Naive thymus-derived CD8-positive, alpha-beta T cell (primary cell): Measurements from ENCODE around the gene FIGN. TPM values are rescaled to one million over a fixed set of nuclear protein-coding genes. Genes with fewer than 3 reads are reported as not detected.

Source experiments
- ATAC-seq, 2 donors: fragments of 150-1000 bp; cut with Tn5 transposase in 1 of 2; sonication (Bioruptor Pico), chemical (Tn5 transposase) in 1 of 2; 1 replicate in 1 of 2; 2 replicates in 1 of 2; pipeline ENCODE4 v1.10.0; 2021; ENCODE audit warnings: mild to moderate bottlenecking in 2 of 2, moderate library complexity in 2 of 2
- POLR2A ChIA-PET: fragments of 350-600 bp; sonication (Branson Sonifier 250); formaldehyde crosslinking; loops from one replicate; lab custom pipeline; 2021; ENCODE audit warnings: antibody characterized with exemption; lab: Charles Lee
- DNase-seq, 10 donors: peaks; one replicate each; pipeline versions ENCODE4 v3.0.0 to v3.0.0-alpha.2; 2020 to 2022
- H3K27ac Mint-ChIP-seq, 10 donors: one replicate each; pipeline ENCODE4 v1.8.0; 2020 to 2022; ENCODE audit warnings: mild to moderate bottlenecking in 10 of 10, mixed read lengths in 10 of 10, moderate library complexity in 4 of 10, inconsistent platforms in 1 of 10
- H3K27me3 Mint-ChIP-seq, 5 donors: one replicate each; pipeline ENCODE4 v1.8.0; 2021 to 2022; ENCODE audit warnings: mixed read lengths in 5 of 5
- H3K36me3 Mint-ChIP-seq, 3 donors: one replicate each; pipeline ENCODE4 v1.8.0; 2020 to 2022; ENCODE audit warnings: mixed read lengths in 3 of 3, mild to moderate bottlenecking in 2 of 3, inconsistent platforms in 1 of 3
- H3K4me1 Mint-ChIP-seq, 4 donors: one replicate each; pipeline ENCODE4 v1.8.0; 2021 to 2022; ENCODE audit warnings: mixed read lengths in 4 of 4
- H3K4me3 Mint-ChIP-seq, 10 donors: one replicate each; pipeline ENCODE4 v1.8.0; 2020 to 2022; ENCODE audit warnings: mild to moderate bottlenecking in 10 of 10, mixed read lengths in 10 of 10, moderate library complexity in 6 of 10, inconsistent platforms in 1 of 10
- H3K9me3 Mint-ChIP-seq, 9 donors: one replicate each; pipeline ENCODE4 v1.8.0; 2020 to 2022; ENCODE audit warnings: mixed read lengths in 9 of 9, mild to moderate bottlenecking in 3 of 9, inconsistent platforms in 1 of 9, moderate library complexity in 1 of 9
- polyA plus RNA-seq, 3 donors: library from polyadenylated mRNA; unstranded; fragments of 300-500 nt; fragmentation: Illumina TruSeq; gene quantifications; one replicate each; pipeline ENCODE4 v1.2.3, GENCODE V29; 2021
- total RNA-seq, 8 experiments: library from RNA in 2 of 8; stranded (reverse) in 2 of 8; gene quantifications; one replicate each; pipeline ENCODE4 v1.2.3 and lab custom pipeline; 2021 to 2026

Gene FIGN
- total and polyA plus RNA-seq, 5 experiments from 2014 or later: not detected

DNA sequence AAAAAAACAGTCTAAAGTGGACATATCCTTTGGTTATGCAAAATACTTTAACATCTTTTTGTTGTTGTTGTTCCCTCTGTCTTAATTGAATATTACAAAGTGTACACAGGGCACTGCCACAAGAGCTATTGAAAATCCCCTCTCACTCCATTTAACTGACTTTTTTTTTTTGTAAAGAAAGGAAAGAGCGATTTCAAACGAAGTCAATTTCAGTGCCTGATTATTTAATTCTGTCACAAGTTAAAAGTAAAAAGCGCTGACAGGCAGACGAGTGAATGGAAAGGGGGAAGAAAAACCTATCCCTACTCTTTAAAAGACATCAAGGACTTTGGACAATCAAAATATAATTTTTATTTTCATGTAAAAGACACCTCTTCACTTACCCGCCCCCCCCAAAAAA, 1.9 kb downstream of the FIGN start:
- no peak overlapping the region for H3K4me3 Mint-ChIP-seq
- DNase-seq (no peak), ATAC-seq (no peak)
- H3K27me3 Mint-ChIP-seq: peaks cover 19 to 35% (median 24%) of the 10 kb centered on the region in 5 donors
- H3K27ac Mint-ChIP-seq: no peak overlapping the region
- H3K36me3 Mint-ChIP-seq: no peaks in the 10 kb centered on the region
- H3K9me3 Mint-ChIP-seq: peaks cover 0 to 9% (median 3%) of the 10 kb centered on the region in 9 donors
- peaks cover 3 to 6% (median 4%) of the 10 kb centered on the region in 4 donors for H3K4me1 Mint-ChIP-seq
- POLR2A ChIA-PET: no interaction called here

DNA sequence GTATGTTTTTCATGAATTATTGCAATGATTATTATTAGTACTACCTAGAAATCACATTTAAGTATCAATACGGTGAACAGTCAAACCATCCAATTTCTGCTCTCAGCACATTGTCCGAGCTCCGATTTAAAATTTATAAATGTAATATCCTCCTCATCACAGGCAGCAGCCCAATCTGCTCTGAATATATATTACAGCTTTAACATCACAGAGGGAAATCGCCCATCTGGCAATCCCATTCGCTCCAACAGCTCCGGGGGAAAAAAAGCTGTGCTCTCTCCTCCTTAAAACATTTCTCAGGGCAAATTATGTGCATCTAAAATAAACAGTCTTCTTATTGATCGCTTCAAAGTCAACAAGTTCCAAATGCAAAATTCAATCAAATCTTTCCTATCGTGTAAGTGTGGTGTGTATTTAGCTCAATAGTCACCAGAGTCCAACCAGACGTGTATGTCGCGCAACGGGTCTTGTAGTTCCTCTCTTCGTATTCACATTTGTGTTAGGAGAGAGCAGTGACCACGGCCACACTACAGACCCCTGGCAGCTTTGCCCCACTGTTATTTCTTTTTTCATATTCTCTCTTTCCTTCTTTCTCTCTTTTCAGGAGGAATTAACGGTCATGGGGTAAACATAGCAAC, 2.4 kb downstream of the FIGN start:
- peaks cover 3 to 6% (median 4%) of the 10 kb centered on the region in 4 donors for H3K4me1 Mint-ChIP-seq
- ATAC-seq: no peak

DNA sequence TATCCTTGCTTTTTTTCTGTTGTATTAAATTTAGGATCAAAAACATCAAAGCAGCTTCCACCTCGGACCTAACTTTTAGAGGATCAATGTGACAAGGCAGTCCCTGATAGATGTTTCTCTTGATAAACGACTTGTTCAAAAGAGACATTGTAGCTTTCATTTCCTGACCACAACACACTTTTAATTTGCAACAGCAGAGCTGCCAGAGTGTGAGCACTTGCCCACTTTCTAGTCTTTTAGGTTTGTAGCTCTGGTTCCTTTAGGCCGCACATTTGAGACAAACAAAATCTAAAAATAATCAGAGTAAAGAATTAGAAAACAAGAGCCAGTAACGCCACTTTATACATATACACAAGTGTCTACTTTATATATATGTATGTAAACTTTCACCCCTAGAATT, 3.1 kb downstream of the FIGN start:
- Mint-ChIP-seq H3K36me3 (no peaks in the 10 kb centered on the region), H3K4me1 (peaks cover 3 to 6% (median 4%) of the 10 kb centered on the region in 4 donors), H3K27ac (no peak overlapping the region), H3K4me3 (no peak overlapping the region), H3K27me3 (peaks cover 18 to 35% (median 24%) of the 10 kb centered on the region in 5 donors), H3K9me3 (peaks cover 0 to 9% (median 3%) of the 10 kb centered on the region in 9 donors)
- DNase-seq: no peak
- no peak for ATAC-seq
- POLR2A ChIA-PET: no interaction called here

More for the DNA sequence above, 2.4 kb downstream of the FIGN start:
- H3K4me3 Mint-ChIP-seq: no peak overlapping the region
- no peaks in the 10 kb centered on the region for H3K36me3 Mint-ChIP-seq
- DNase-seq: no peak
- H3K9me3 Mint-ChIP-seq: peaks cover 0 to 9% (median 3%) of the 10 kb centered on the region in 9 donors
- peaks cover 19 to 35% (median 24%) of the 10 kb centered on the region in 5 donors for H3K27me3 Mint-ChIP-seq
- no peak overlapping the region for H3K27ac Mint-ChIP-seq
- POLR2A ChIA-PET: no interaction called here

DNA sequence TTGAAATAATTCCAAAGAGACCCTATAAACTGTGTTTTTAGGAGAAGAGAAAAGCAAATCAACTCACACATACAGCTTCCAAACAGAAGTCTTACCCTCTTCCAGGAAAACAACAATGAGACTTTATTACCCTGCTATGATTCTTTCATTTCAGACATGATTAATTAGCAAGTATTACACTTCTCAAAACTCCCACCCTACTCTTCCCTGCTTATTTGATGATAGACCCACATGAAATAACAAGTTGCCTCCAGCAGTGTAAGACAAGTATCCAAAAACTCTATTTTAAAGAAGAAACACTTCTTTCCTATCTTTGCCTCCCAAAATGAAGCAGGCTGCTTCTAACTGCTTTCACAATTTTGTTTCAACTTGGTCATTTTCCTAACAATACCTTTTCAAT, 4.1 kb downstream of the FIGN start:
- ATAC-seq (no peak), DNase-seq (no peak)
- Mint-ChIP-seq H3K4me1 (peaks cover 3 to 6% (median 4%) of the 10 kb centered on the region in 4 donors), H3K27me3 (peaks cover 11 to 35% (median 19%) of the 10 kb centered on the region in 5 donors), H3K27ac (no peak overlapping the region), H3K36me3 (no peaks in the 10 kb centered on the region), H3K9me3 (peaks cover 0 to 9% (median 3%) of the 10 kb centered on the region in 9 donors), H3K4me3 (no peak overlapping the region)
- POLR2A ChIA-PET: no interaction called here

DNA sequence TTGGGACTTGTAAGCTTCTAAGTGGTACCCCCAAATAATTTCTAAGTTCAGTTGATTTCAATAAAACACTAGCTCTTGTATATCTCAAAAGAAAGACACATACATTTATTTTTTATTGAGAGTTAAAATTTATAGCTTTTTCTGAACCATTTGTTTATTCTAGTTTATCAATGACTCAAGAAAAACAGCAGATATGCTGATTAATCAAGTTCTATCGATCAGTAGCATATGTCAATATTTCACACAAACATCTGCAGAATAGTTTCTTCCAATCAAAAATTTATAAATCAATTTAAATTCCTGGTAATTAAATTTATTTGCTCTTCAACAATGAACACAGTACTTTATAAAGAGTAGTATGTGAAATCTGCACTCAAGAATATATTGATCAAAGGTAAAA, 5.3 kb downstream of the FIGN start:
- Mint-ChIP-seq H3K27me3 (peaks cover 6 to 26% (median 13%) of the 10 kb centered on the region in 5 donors), H3K36me3 (no peaks in the 10 kb centered on the region), H3K4me3 (no peak overlapping the region), H3K9me3 (peaks cover 0 to 9% (median under 1%) of the 10 kb centered on the region in 9 donors), H3K27ac (no peak overlapping the region), H3K4me1 (no peaks in the 10 kb centered on the region)
- no peak for DNase-seq
- ATAC-seq: no peak
- POLR2A ChIA-PET: no interaction called here

DNA sequence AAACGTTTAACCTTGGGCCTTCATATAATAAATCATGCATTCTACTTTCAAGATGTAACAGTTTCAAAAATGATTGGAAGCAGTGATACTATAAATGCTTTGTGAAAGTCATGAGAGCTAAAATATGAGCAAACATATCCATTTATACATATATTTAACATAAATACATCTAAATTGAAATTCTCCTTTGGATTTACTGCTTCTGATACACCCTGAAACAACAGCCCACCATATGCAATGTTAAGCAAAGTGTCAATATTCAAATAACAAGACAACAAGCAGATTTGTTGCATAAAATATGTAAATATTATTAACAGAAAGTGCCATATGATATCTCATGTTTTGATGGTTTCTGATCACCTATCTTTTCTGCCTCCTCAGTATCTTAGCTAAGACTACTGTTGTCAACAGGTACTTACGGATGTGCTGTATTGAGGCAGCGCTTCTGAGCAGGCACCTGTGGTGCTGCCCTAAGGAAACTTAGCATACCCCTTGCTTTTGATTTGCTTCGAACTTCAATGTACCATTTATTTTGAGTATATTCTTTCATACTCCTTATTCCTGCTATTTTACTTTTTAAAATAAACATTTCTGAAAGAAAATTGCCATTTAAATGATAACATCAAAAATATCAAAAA, 6.1 kb downstream of the FIGN start:
- Mint-ChIP-seq H3K9me3 (peaks cover 0 to 9% (median 0%) of the 10 kb centered on the region in 9 donors), H3K36me3 (no peaks in the 10 kb centered on the region), H3K27ac (no peak overlapping the region), H3K27me3 (peaks cover 5 to 18% (median 9%) of the 10 kb centered on the region in 5 donors), H3K4me1 (no peaks in the 10 kb centered on the region), H3K4me3 (no peak overlapping the region)
- POLR2A ChIA-PET: no interaction called here
- ATAC-seq (no peak), DNase-seq (no peak)

DNA sequence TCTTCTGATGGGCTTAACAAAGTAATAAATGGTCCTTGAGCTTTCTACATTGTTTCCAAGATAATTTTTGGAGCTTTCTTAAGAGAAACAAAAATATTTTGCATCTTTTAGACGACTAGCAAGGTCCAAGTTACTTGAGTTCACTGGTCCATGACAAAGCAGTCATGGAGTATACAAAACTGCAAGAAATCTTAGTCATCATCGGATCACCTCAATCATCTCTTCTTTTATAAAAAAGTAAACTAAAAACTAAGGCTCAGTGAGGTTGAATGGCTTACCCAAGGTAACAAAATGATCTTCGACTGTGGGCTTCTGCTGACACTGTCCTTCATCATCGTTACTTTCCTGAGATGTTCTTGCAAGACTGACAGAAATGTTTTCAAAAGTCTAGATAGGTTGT, 11.9 kb downstream of the FIGN start:
- POLR2A ChIA-PET: no interaction called here
- ATAC-seq (no peak), DNase-seq (no peak)
- H3K27ac Mint-ChIP-seq: no peak overlapping the region
- H3K4me1 Mint-ChIP-seq: no peaks in the 10 kb centered on the region
- H3K4me3 Mint-ChIP-seq: no peak overlapping the region
- H3K36me3 Mint-ChIP-seq: no peaks in the 10 kb centered on the region
- peaks cover 0 to 3% (median 0%) of the 10 kb centered on the region in 9 donors for H3K9me3 Mint-ChIP-seq
- peaks cover 0 to 2% (median 0%) of the 10 kb centered on the region in 5 donors for H3K27me3 Mint-ChIP-seq

DNA sequence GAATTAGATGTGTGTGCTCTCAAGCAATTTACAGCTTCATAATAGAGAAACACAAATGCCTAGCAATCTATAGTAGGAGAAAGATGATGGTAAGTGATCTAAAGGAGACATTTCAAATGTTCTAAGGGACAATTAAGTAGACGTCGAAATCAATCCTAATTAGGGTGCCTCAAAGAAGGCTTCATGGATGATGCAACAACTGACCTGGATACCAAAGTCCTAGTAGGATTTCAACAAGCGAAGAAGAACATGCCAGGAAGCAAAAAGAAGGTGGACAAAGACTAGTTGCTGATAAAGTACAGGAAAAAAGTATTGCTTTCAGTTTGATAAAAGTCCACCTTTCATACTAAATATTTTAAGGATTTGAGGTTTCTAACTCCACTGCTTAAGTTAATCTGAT, 12.5 kb downstream of the FIGN start:
- Mint-ChIP-seq H3K4me3 (no peak overlapping the region), H3K36me3 (no peaks in the 10 kb centered on the region), H3K27me3 (peaks cover 0 to 2% (median 0%) of the 10 kb centered on the region in 5 donors), H3K27ac (no peak overlapping the region), H3K9me3 (peaks cover 0 to 3% (median 0%) of the 10 kb centered on the region in 9 donors), H3K4me1 (no peaks in the 10 kb centered on the region)
- ATAC-seq (no peak), DNase-seq (no peak)
- POLR2A ChIA-PET: no interaction called here

DNA sequence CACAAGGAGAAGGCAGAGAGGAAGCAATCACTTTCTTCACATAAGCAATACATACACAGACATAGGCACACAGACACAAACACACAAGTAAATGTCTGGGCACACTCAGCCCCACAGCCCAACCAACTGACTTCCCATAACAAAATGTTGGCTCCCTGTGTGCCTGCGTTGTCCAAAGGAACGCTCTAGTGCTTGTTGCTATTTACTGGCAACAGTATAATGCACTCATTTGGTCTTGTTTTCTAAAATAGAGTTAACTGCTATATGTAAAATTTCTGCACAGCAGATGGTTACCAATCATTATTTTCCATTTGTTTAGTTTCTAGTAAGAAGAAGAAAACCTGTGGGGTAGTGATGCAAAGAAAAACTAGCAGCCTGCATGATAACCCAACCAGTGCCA, 16.5 kb downstream of the FIGN start:
- H3K36me3 Mint-ChIP-seq: no peaks in the 10 kb centered on the region

DNA sequence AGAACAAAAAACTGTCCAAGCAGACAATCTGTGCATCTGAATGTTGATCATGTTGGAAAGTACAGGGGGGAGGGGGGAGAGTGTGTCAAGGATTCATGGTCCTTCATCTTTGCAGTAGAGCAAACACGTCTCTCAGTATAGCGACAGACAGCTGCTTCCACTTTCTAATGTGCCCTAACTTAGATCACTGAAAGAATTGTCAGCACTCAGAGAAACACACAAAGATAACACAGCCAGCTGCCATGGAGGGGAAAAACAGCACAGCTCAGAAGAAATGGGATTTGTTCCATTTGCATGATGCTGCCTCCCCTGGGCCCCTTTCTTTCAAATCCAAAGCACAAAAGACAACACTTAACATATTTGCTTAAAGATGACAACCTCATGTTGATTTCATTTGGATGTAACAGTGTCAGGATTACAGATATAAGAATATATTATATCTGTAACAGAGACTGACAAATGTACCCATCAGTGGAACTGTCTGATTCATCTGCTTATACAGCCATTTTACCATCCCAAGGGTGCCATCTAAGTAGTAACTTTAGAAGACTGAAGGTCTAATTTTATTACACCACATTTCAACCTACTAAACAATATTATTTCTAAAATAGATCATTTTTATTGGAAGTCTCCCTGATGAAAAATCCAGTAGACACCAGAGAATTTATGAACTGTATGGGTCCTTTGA, 17.7 kb downstream of the FIGN start:
- no peak for ATAC-seq
- no peak overlapping the region for H3K27ac Mint-ChIP-seq
- peaks cover 0 to 9% (median 2%) of the 10 kb centered on the region in 9 donors for H3K9me3 Mint-ChIP-seq
- no peak overlapping the region for H3K4me3 Mint-ChIP-seq
- no peaks in the 10 kb centered on the region for H3K4me1 Mint-ChIP-seq
- no peak for DNase-seq
- peaks cover 0 to 2% (median 0%) of the 10 kb centered on the region in 5 donors for H3K27me3 Mint-ChIP-seq
- POLR2A ChIA-PET: no interaction called here
- no peaks in the 10 kb centered on the region for H3K36me3 Mint-ChIP-seq

More for the DNA sequence above, 16.5 kb downstream of the FIGN start:
- no peak for DNase-seq
- Mint-ChIP-seq H3K4me3 (no peak overlapping the region), H3K4me1 (no peaks in the 10 kb centered on the region), H3K27me3 (peaks cover 0 to 2% (median 0%) of the 10 kb centered on the region in 5 donors), H3K9me3 (peaks cover 0 to 9% (median 2%) of the 10 kb centered on the region in 9 donors), H3K27ac (no peak overlapping the region)
- POLR2A ChIA-PET: no interaction called here
- ATAC-seq: no peak

DNA sequence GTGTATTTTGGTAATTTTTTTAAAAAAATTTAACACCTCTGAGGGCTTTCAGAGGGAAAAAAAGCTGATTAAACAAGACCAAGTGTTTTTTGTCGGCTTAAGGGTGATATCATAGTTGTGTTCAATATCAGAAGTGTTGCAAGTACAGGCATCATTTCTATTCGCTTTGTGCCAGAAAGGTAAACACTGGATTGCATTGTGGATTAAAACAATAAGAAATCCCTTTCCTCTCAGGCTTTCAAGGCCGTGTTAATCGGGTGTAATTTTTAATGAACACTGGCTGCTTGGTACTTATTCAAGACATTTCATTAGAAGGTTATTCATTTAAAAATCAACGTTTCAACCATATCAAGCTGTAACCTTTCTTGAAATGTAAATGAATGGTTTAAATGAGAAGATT, 18.3 kb downstream of the FIGN start:
- POLR2A ChIA-PET: no interaction called here
- ATAC-seq (no peak), DNase-seq (no peak)
- Mint-ChIP-seq H3K9me3 (peaks cover 0 to 9% (median 2%) of the 10 kb centered on the region in 9 donors), H3K36me3 (no peaks in the 10 kb centered on the region), H3K4me3 (no peak overlapping the region), H3K4me1 (no peaks in the 10 kb centered on the region), H3K27me3 (peaks cover 0 to 2% (median 0%) of the 10 kb centered on the region in 5 donors), H3K27ac (no peak overlapping the region)

DNA sequence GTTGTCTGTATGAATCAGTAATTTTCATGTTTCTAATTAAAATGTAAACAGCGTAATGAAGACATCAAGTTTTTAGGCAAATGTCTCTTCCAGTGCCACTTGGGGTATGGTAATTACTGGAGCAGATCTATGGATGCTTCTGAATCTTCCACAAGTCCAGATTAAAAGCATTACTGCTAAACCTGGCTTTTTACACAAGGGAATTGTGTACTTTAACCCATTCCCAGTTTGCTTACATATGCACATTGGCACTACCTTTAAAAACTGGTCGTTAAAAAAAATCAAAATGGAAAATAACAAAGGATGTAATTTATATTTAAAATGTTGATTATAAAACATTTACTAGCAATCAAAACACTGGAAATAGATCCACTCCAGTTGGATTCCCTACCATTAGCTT, 19.7 kb downstream of the FIGN start:
- DNase-seq: no peak
- POLR2A ChIA-PET: no interaction called here
- Mint-ChIP-seq H3K27me3 (peaks cover 0 to 3% (median 0%) of the 10 kb centered on the region in 5 donors), H3K4me1 (no peaks in the 10 kb centered on the region), H3K4me3 (no peak overlapping the region), H3K36me3 (no peaks in the 10 kb centered on the region), H3K27ac (no peak overlapping the region), H3K9me3 (peaks cover 0 to 9% (median 3%) of the 10 kb centered on the region in 9 donors)
- ATAC-seq: no peak

DNA sequence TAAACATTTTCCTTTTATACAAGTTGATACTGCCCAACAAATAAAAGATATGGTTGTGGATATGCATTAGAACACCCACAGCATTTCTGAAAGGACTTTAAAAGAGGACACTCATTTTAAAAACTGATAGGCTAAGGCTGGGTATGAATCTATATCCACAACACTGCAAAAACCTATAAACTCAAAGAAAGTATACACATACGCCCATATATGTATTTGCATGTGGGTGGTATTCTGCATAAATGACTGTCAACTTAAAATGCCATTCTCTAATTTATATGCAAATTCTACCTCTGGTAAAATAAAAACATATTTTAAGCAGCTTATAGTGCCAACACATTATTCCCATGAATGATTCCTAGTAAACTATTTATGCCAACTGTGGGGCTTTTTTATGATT, 20.1 kb downstream of the FIGN start:
- Mint-ChIP-seq H3K9me3 (peaks cover 0 to 9% (median 3%) of the 10 kb centered on the region in 9 donors), H3K36me3 (no peaks in the 10 kb centered on the region), H3K4me3 (no peak overlapping the region), H3K27me3 (peaks cover 0 to 3% (median 0%) of the 10 kb centered on the region in 5 donors), H3K4me1 (no peaks in the 10 kb centered on the region), H3K27ac (no peak overlapping the region)
- ATAC-seq (no peak), DNase-seq (no peak)
- POLR2A ChIA-PET: no interaction called here
